HG02981 (cell line): ENCODE results near the gene RAB3C.
"Not testable (repeated sequence)": the region's sequence is repeated elsewhere in the genome, so short reads cannot be mapped to it uniquely, and the experiment has no call there.

ENCODE experiments used
- ATAC-seq: cut with Tn5 transposase; IDR thresholded peaks from one replicate; pipeline ENCODE4 v1.9.1; 2021; ENCODE audit warnings: mild to moderate bottlenecking, moderate library complexity; ENCODE audit not compliant: unreplicated experiment

RAB3C gene

DNA sequence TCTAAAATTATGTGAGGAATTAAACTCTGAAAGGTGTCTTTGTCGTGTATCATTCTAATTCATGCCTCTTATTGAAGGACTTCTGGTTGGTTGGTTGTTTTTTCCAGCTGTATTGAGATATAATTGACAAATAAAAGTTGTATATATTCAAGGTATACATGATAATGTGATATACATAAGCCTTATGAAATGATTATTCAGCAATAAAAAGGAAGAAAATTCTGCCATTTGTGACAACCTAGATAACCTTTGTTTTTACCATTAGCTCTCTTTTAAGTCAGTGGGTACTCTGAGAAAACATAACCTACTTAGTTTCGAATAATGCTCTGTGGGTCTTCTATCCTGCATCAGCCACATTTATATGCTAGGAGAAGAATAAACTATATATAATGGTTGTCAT, 89.6 kb downstream of the RAB3C start:
- no peak for ATAC-seq

DNA sequence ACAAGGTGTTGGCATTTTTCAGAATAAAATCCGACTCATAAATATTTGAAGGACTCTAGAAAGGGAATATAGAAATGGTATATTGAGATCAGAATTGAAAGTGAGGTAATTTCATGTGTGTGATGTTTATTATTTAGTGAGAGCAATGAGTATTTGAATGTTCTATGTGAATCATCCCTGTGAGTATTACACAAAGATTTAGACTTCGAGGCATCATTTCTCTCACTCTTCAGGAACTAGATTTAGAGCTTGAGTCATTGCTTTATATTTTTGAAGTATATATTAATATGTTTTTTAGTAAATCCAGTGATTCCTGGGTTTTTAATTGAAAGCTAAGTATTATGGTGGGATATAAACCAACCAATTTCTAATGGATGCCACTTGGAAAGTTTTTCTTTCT, 91.2 kb downstream of the RAB3C start:
- ATAC-seq, result no peak

GRCh38 chr5:58674711-58675110, 91.8 kb downstream of the RAB3C start:
- no peak for ATAC-seq

- ATAC-seq, result no peak
These were observed 92.5 kb downstream of the RAB3C start for GRCh38 chr5:58675341-58675740.

DNA sequence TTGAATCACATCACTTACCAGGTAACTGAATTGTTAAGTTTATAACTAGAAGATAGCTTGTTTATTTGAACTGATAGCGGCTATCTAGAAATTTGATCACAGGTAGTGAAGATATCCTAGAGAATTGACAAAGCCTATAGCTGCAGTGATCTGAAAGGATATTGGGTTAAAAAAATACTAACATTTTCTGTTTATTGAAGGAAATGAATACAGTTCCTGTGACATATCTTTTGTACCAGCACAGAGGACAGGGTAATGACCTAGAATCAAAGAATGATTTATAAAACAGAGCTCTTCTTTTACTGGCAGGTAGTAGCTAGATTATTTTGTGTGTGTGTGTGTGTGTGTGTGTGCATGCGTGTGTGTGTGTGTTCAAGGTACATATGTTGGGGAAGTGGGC, 94.8 kb downstream of the RAB3C start:
- no peak for ATAC-seq

GRCh38 chr5:58680503-58680902, 97.6 kb downstream of the RAB3C start:
- ATAC-seq, result no peak

- ATAC-seq, result no peak
These were observed 99.1 kb downstream of the RAB3C start for GRCh38 chr5:58681943-58682342.

GRCh38 chr5:58683567-58683966, 100.7 kb downstream of the RAB3C start:
- ATAC-seq, result no peak

- ATAC-seq, result no peak
These were observed 104.2 kb downstream of the RAB3C start for GRCh38 chr5:58687079-58687478.

GRCh38 chr5:58687595-58687994, 104.7 kb downstream of the RAB3C start:
- no peak for ATAC-seq

GRCh38 chr5:58699088-58699761, 116.3 kb downstream of the RAB3C start:
- ATAC-seq, result not testable (repeated sequence)

- no peak for ATAC-seq
These were observed 116.9 kb downstream of the RAB3C start for GRCh38 chr5:58699762-58700118.

DNA sequence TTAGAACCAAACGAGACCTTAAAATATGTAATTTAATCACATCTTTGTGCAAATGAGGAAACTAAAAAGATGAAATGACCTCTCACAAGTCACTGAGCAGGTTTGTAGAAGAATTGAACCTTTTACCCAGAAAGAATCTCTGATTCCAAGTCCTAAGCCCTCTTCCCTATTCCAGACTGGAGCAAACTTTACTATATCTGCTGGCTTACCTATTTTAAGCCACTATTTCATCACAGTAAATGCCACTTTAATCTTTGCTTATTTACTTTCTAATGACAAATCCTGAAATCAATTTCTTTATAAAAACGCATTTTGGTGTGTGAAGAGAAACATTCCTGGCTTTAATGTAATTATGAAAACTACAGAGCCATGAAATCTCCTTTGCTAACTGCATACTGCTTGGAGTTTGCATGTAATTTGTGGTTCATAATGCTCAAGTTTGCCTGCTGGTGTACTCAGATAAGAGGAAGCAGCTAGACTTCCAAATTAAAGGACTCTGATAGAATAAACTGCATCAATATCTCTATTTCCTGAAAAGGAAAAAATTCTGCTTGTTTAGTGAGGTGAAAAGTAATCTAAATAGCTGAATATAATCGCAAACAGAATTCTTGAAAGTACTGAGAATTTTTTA, 121.2 kb downstream of the RAB3C start:
- no peak for ATAC-seq

GRCh38 chr5:58706736-58707135, 123.9 kb downstream of the RAB3C start:
- ATAC-seq, result no peak

- ATAC-seq, result no peak
These were observed 125.6 kb downstream of the RAB3C start for GRCh38 chr5:58708456-58708855.

DNA sequence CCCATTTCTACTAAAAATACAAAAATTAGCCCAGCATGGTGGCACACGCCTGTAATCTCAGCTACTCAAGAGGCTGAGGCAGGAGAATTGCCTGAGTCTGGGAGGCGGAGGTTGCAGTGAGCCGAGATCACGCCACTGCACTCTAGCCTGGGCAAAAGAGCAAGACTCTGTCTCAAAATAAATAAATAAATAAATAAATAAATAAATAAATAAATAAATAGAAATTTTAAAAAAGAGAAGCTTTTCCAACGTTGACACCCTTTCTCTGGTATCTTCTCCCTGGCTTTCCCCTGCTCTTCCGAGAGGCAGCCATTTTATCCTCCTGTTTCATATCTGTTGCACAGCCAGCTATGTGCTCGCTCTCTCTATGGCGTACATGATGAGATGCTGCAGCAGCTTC, 127.5 kb downstream of the RAB3C start:
- ATAC-seq, result not testable (repeated sequence)

DNA sequence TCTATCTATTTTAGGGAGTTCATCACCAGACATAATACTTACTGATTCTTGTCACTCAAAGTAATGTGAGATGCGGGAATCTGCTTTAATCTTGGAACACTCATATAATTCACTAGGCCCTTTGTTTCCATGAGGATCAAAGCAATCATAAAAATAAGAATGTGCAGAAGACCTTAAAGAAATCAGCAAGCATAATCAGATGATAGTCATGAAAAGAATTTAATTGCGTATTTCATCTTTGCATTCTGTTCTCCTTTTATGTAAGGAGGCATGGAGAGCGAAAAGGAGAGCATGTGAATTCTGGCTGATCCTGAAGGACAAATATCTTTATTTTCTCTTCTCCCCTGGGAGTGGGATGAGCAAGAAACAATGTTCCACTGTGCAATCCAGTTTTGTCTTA, 128.0 kb downstream of the RAB3C start:
- ATAC-seq, result no peak

DNA sequence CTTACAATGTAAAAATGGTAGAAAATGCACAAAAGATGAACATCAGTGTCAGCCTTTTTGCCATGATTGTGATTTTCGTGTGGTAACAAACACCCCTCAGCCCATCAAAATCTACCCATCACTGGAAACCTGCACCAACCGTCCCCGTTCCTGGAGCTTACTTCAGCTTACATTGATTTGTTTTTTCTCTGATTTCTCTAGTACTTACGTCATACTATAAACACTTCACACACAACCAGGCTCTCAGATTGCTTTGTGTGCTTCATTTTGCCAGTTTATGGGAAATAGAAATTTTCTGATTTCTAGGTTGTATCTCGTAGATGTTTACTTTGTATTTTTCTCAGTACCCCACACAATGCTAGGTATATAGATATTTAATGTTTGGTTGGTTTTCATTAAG, 129.1 kb downstream of the RAB3C start:
- no peak for ATAC-seq

- ATAC-seq, result no peak
These were observed 131.2 kb downstream of the RAB3C start for GRCh38 chr5:58714046-58714445.

DNA sequence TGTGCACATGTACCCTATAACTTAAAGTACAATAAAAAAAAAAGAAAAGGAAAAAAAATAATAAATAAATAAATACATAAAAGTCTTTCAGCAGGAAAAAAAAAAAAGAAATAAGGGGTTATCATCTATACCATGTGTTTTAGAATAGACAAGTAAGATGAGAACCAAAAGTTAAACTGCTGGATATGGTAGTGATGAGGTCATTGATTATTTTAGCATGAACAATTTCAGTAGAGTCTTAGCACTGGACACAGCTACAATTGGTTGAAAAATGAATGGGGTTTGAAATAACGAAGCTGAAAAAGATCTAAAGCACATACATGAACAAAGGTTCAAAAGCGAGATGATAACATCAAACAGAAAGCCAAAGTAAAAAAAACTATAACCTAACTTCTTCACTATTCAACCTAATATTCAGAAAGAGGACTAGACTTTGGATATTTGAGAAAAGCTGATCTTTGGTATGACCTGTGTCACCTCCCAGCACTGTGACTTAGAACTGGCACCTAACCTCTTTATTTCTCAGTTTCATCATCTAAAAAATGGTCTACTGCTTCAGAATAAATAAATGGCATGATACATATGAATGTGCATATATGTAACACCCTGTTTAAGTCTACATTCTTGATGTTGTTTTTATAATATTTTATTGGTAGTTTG, 133.3 kb downstream of the RAB3C start:
- no peak for ATAC-seq

DNA sequence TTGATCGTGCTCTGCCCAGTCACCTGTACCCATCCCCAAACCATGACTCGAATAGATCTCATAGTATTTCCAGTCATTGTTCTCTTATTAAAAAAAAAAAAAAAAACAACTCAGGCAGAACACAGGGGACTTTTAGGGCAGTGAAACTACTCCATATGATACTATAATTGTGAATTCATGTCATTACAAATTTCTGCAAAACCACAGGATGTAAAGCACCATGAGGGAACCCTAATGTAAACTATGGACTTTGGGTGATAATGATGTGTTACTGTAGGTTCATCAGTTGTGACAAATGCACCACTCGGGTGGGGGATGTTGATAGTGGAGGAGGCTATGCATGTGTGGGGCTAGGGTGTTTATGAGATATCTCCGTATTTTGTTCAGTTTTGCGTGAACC, 133.8 kb downstream of the RAB3C start:
- ATAC-seq, result no peak

GRCh38 chr5:58717303-58718007, 134.6 kb downstream of the RAB3C start:
- no peak for ATAC-seq
